A549 (cell line): ENCODE data around the gene VWA8. TPM values are rescaled to one million over a fixed set of nuclear protein-coding genes. Genes with fewer than 3 reads are reported as not detected.

Experiments used
- ATAC-seq, 2 experiments: fragments of 200-7000 bp in 1 of 2; fragments of >200 bp in 1 of 2; cut with Nextera tagmentation in 1 of 2; cut with Tn5 transposase in 1 of 2; 3 replicates each; pipeline versions ENCODE4 v1.8.0 to v1.9.1; 2018 to 2020; ENCODE audit warnings: mild to moderate bottlenecking in 1 of 2, moderate library complexity in 1 of 2
- CTCF ChIA-PET: fragments of 300-600 bp; sonication (Branson Sonifier 250); formaldehyde crosslinking; extraction: SDS; loops from one replicate; lab custom pipeline; 2021; ENCODE audit warnings: antibody characterized with exemption, inconsistent platforms; lab: Yijun Ruan, JAX
- POLR2A ChIA-PET: fragments of 350-600 bp; formaldehyde crosslinking; extraction: SDS; loops from one replicate; lab custom pipeline; 2021; ENCODE audit warnings: antibody characterized with exemption, inconsistent platforms; lab: Yijun Ruan, JAX
- DNase-seq, 2 experiments: peaks; one replicate each; pipeline versions ENCODE4 v3.0.0 to v3.0.0-alpha.2; 2011 to 2016; ENCODE audit warnings: low read depth in 1 of 2, low spot score in 1 of 2
- FAIRE-seq: peaks from 2 replicates; lab custom pipeline; 2011; peaks lifted over from hg19 to GRCh38; lab: Jason Lieb, UNC
- H3K27ac ChIP-seq, 2 experiments: fragments of >200 bp; sonication (Bioruptor Twin); formaldehyde crosslinking; 3 replicates each; pipeline ENCODE4 v1.5.1; 2016 to 2017
- H3K4me1 ChIP-seq: fragments of >200 bp; sonication (Bioruptor Twin); formaldehyde crosslinking; 3 replicates; pipeline ENCODE4 v1.6.1; 2016
- H3K4me2 ChIP-seq: fragments of >200 bp; sonication (Bioruptor Twin); formaldehyde crosslinking; 3 replicates; pipeline ENCODE4 v1.6.1; 2016
- H3K4me3 ChIP-seq: fragments of >200 bp; sonication (Bioruptor Twin); formaldehyde crosslinking; 3 replicates; pipeline ENCODE4 v1.5.1; 2016
- H3K9me3 ChIP-seq: fragments of >200 bp; sonication (Bioruptor Twin); formaldehyde crosslinking; 3 replicates; pipeline ENCODE4 v1.6.1; 2016
- BHLHE40 ChIP-seq: IDR thresholded peaks from 2 replicates; pipeline ENCODE4 v1.6.1; 2012; ENCODE audit warnings: low read depth, low read length, inconsistent platforms
- CBX8 ChIP-seq: fragments of 200-600 bp; sonication (generic); IDR thresholded peaks from 2 replicates; pipeline ENCODE4 v1.6.1; 2016
- E2F6 ChIP-seq: IDR thresholded peaks from 2 replicates; pipeline ENCODE4 v1.6.1; 2012; ENCODE audit warnings: low read depth, borderline replicate concordance
- FOSB ChIP-seq: fragments of 250-450 bp; sonication (Bioruptor Pico); IDR thresholded peaks from 2 replicates; pipeline ENCODE4 v1.5.0; 2020; ENCODE audit warnings: mild to moderate bottlenecking, moderate library complexity
- FOXS1 ChIP-seq: fragments of 250-450 bp; sonication (Bioruptor Pico); IDR thresholded peaks from 2 replicates; pipeline ENCODE4 v1.5.0; 2020; ENCODE audit warnings: mild to moderate bottlenecking, moderate library complexity
- GATA3 ChIP-seq: IDR thresholded peaks from 2 replicates; pipeline ENCODE4 v1.6.1; 2012; ENCODE audit warnings: borderline replicate concordance
- HOXB5 ChIP-seq: fragments of 250-450 bp; sonication (Bioruptor Pico); IDR thresholded peaks from 2 replicates; pipeline ENCODE4 v1.5.0; 2020; ENCODE audit warnings: mild to moderate bottlenecking, moderate library complexity
- KDM5A ChIP-seq: fragments of 200-600 bp; sonication (generic); IDR thresholded peaks from 2 replicates; pipeline ENCODE4 v1.6.1; 2016; ENCODE audit warnings: antibody characterized with exemption, mild to moderate bottlenecking
- MAZ ChIP-seq: fragments of 150-350 bp; IDR thresholded peaks from 2 replicates; pipeline ENCODE4 v1.6.1; 2014; ENCODE audit warnings: antibody characterized with exemption, low read depth, low read length, borderline replicate concordance
- NFE2L2 ChIP-seq: fragments of 150-350 bp; conservative IDR thresholded peaks from 2 replicates; pipeline ENCODE4 v1.6.1; 2014; ENCODE audit warnings: low read length
- NR3C1 ChIP-seq: fragments of >200 bp; sonication (Bioruptor Twin); formaldehyde crosslinking; IDR thresholded peaks from 3 replicates; pipeline ENCODE4 v1.6.1; 2017
- PHF8 ChIP-seq: fragments of 200-600 bp; sonication (generic); IDR thresholded peaks from 2 replicates; pipeline ENCODE4 v1.6.1; 2016; ENCODE audit warnings: low read depth, mild to moderate bottlenecking, antibody characterized with exemption, moderate library complexity, borderline replicate concordance
- POLR2A ChIP-seq: IDR thresholded peaks from 2 replicates; pipeline ENCODE4 v1.6.1; 2012; ENCODE audit warnings: mild to moderate bottlenecking, low read length
- POLR2AphosphoS2 ChIP-seq: conservative IDR thresholded peaks from 2 replicates; pipeline ENCODE4 v1.6.1; 2012; ENCODE audit warnings: low read length, improper control_type of control experiment, inconsistent platforms
- RAD21 ChIP-seq, 2 experiments: fragments of >200 bp in 1 of 2; sonication (Bioruptor Twin) in 1 of 2; formaldehyde crosslinking in 1 of 2; IDR thresholded peaks in 1 of 2; conservative IDR thresholded peaks in 1 of 2; 2 replicates in 1 of 2; 3 replicates in 1 of 2; pipeline ENCODE4 v1.6.1; 2012 to 2018; ENCODE audit warnings: inconsistent platforms in 1 of 2
- RARB ChIP-seq: fragments of 250-450 bp; sonication (Bioruptor Pico); IDR thresholded peaks from 2 replicates; pipeline ENCODE4 v1.8.0; 2021; ENCODE audit warnings: mild to moderate bottlenecking, moderate library complexity
- REST ChIP-seq: fragments of 200-600 bp; sonication (generic); IDR thresholded peaks from 2 replicates; pipeline ENCODE4 v1.6.1; 2016; ENCODE audit warnings: antibody characterized with exemption, mild to moderate bottlenecking, moderate library complexity
- TFCP2L1 ChIP-seq: fragments of 250-450 bp; sonication (Bioruptor Pico); IDR thresholded peaks from 2 replicates; pipeline ENCODE4 v1.5.0; 2021; ENCODE audit warnings: mild to moderate bottlenecking
- TP53 ChIP-seq: fragments of 250-450 bp; sonication (Bioruptor Pico); IDR thresholded peaks from 2 replicates; pipeline ENCODE4 v1.5.0; 2021; ENCODE audit warnings: mild to moderate bottlenecking, moderate library complexity
- ZC3H11A ChIP-seq: fragments of 450-650 bp; IDR thresholded peaks from 2 replicates; pipeline ENCODE4 v1.6.1; 2014; ENCODE audit warnings: antibody characterized with exemption, mild to moderate bottlenecking
- ZNF302 ChIP-seq: fragments of 250-450 bp; sonication (Bioruptor Pico); IDR thresholded peaks from 2 replicates; pipeline ENCODE4 v1.9.0; 2021; ENCODE audit warnings: inconsistent platforms, mild to moderate bottlenecking, moderate library complexity
- WGBS: methylation state at CpG from one replicate; pipeline ENCODE4 v1.1.6; 2017; ENCODE audit errors: missing lambda C conversion rate; 5-methylcytosine and 5-hydroxymethylcytosine counted together
- polyA plus RNA-seq, 4 experiments: library from polyadenylated mRNA; depleted of rRNA in 3 of 4; stranded (reverse); fragments of >200 nt; fragmentation: RNase III in 1 of 4; extraction: RNeasy Plus Mini Kit Qiagen cat#74134 plus additional on column Dnase treatment in 1 of 4; gene quantifications; 2 replicates in 3 of 4; 3 replicates in 1 of 4; pipeline ENCODE4 v1.2.3, GENCODE V29; 2011 to 2017
- TF ChIP-seq, protein P1 (sequence below): fragments of 250-450 bp; sonication (Bioruptor Pico); IDR thresholded peaks from 2 replicates; pipeline ENCODE4 v1.5.0; 2021; ENCODE audit warnings: mild to moderate bottlenecking, moderate library complexity, borderline replicate concordance
- TF ChIP-seq, protein P2 (sequence below): IDR thresholded peaks from 2 replicates; pipeline ENCODE4 v1.6.1; 2012
- TF ChIP-seq, protein P3 (sequence below): fragments of 250-450 bp; sonication (Bioruptor Pico); IDR thresholded peaks from 2 replicates; pipeline ENCODE4 v1.5.0; 2020; ENCODE audit warnings: low read depth, mild to moderate bottlenecking, moderate library complexity
- TF ChIP-seq, protein P4 (sequence below): fragments of 450-650 bp; IDR thresholded peaks from 2 replicates; pipeline ENCODE4 v1.6.1; 2014; ENCODE audit warnings: antibody characterized with exemption

VWA8 gene
- polyA plus RNA-seq, 2 of the 4 experiments (the other 2 are of a cell fraction), result 6.4 to 15.3 TPM

- no peak for FAIRE-seq
- ChIA-PET CTCF (interaction anchor here (1.2 kb wide), 1 partner anchor 10 kb away, joined by 3 read pairs; no protein-coding TSS in a partner anchor), POLR2A (interaction anchor here (0.6 kb wide), 1 partner anchor 869 kb away, joined by 5 read pairs; the partner anchor contains the start of gene SLC25A15)
- H3K4me1 ChIP-seq, result 0 out of 3 replicates have a peak, but pooled peaks cover 3% of the 10 kb centered on the region
- no peaks in the 10 kb centered on the region for H3K9me3 ChIP-seq
- TF ChIP-seq PHF8 (no peak), ZC3H11A (no peak), TFCP2L1 (CRISPR knock-in tag) (no peak), REST (no peak), HOXB5 (CRISPR knock-in tag) (no peak), FOSB (CRISPR knock-in tag) (no peak), POLR2A (no peak), MAZ (no peak), FOXS1 (no peak), CBX8 (no peak), RARB (CRISPR knock-in tag) (no peak), BHLHE40 (no peak), TP53 (CRISPR knock-in tag) (no peak), NFE2L2 (no peak), POLR2AphosphoS2 (no peak), KDM5A (no peak), E2F6 (no peak), RAD21 (conservative IDR thresholded peaks at IDR 0.05 in 1 of 2, IDR thresholded peaks at IDR 0.05 in 1 of 2) (no peak), ZNF302 (CRISPR knock-in tag) (no peak)
- TF ChIP-seq, protein P1, sequence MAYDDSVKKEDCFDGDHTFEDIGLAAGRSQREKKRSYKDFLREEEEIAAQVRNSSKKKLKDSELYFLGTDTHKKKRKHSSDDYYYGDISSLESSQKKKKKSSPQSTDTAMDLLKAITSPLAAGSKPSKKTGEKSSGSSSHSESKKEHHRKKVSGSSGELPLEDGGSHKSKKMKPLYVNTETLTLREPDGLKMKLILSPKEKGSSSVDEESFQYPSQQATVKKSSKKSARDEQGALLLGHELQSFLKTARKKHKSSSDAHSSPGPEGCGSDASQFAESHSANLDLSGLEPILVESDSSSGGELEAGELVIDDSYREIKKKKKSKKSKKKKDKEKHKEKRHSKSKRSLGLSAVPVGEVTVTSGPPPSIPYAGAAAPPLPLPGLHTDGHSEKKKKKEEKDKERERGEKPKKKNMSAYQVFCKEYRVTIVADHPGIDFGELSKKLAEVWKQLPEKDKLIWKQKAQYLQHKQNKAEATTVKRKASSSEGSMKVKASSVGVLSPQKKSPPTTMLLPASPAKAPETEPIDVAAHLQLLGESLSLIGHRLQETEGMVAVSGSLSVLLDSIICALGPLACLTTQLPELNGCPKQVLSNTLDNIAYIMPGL (CRISPR knock-in tag), result no peak
- TF ChIP-seq, all 56 proteins: peak for 0
- WGBS, result 78% methylated on average over 7 of the region's 7 CpGs
- H3K4me3 ChIP-seq, result no peak overlapping the region
- no peak overlapping the region for H3K27ac ChIP-seq
- DNase-seq, result no peak
- H3K4me2 ChIP-seq, result no peak overlapping the region
- ATAC-seq, result no peak
Measured at GRCh38 chr13:41658057-41658661, 302.8 kb downstream of the VWA8 start.

DNA sequence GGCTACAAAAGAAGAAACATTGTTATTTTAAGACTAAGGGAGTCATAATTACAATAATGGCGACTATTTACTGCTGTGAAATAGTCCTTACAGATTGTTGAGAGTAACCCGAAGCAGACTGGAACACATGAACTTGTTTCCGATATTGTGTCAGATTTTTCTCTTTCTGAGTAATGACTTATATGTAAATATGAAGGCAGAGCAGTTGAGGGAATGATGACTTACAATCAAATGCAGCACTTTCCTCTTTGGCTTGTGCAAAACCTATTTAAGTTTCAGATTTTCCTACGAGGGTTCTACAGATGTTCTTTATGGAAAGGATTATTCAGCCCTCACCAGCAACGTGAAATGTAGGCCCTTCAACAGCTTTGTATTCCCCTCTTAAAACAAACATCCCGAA is 304.9 kb downstream of the VWA8 start:
- WGBS, result 89% methylated on average over 6 of the region's 6 CpGs
- H3K4me2 ChIP-seq, result no peak overlapping the region
- H3K27ac ChIP-seq, result no peak overlapping the region
- FAIRE-seq, result no peak
- DNase-seq, result no peak
- ATAC-seq, result no peak
- peaks cover 12% of the 10 kb centered on the region; the same call in 1 of the 3 replicates for H3K4me1 ChIP-seq
- TF ChIP-seq POLR2AphosphoS2 (no peak), TFCP2L1 (CRISPR knock-in tag) (no peak), ZC3H11A (no peak), REST (no peak), GATA3 (no peak), NR3C1 (no peak)
- TF ChIP-seq, protein P2, sequence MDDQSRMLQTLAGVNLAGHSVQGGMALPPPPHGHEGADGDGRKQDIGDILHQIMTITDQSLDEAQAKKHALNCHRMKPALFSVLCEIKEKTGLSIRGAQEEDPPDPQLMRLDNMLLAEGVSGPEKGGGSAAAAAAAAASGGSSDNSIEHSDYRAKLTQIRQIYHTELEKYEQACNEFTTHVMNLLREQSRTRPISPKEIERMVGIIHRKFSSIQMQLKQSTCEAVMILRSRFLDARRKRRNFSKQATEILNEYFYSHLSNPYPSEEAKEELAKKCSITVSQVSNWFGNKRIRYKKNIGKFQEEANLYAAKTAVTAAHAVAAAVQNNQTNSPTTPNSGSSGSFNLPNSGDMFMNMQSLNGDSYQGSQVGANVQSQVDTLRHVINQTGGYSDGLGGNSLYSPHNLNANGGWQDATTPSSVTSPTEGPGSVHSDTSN, result no peak
- TF ChIP-seq, protein P3, sequence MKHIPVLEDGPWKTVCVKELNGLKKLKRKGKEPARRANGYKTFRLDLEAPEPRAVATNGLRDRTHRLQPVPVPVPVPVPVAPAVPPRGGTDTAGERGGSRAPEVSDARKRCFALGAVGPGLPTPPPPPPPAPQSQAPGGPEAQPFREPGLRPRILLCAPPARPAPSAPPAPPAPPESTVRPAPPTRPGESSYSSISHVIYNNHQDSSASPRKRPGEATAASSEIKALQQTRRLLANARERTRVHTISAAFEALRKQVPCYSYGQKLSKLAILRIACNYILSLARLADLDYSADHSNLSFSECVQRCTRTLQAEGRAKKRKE (CRISPR knock-in tag), result no peak
- TF ChIP-seq, protein P4, sequence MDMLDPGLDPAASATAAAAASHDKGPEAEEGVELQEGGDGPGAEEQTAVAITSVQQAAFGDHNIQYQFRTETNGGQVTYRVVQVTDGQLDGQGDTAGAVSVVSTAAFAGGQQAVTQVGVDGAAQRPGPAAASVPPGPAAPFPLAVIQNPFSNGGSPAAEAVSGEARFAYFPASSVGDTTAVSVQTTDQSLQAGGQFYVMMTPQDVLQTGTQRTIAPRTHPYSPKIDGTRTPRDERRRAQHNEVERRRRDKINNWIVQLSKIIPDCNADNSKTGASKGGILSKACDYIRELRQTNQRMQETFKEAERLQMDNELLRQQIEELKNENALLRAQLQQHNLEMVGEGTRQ, result no peak
- H3K4me3 ChIP-seq, result no peak overlapping the region
- CTCF ChIA-PET, result interaction anchor here (1.0 kb wide), 1 partner anchor 12 kb away, joined by 3 read pairs; no protein-coding TSS in a partner anchor
- POLR2A ChIA-PET, result no interaction called here
- H3K9me3 ChIP-seq, result no peaks in the 10 kb centered on the region
